Transverse colon (tissue), 4 donors: ENCODE results near the gene ITGAE. TPM values are rescaled to one million over a fixed set of nuclear protein-coding genes. Genes with fewer than 3 reads are reported as not detected.

Experiments
- DNase-seq: peaks from one replicate; pipeline ENCODE4 v3.0.0-alpha.2; 2019
- H3K27ac ChIP-seq, 4 donors: fragments of 200-600 bp; sonication (generic); 2 replicates each; pipeline ENCODE4 v1.5.1; 2016 to 2018; ENCODE audit warnings: inconsistent platforms in 4 of 4
- H3K27me3 ChIP-seq: fragments of 200-600 bp; sonication (generic); 2 replicates; pipeline ENCODE4 v1.5.1; 2017; ENCODE audit warnings: inconsistent platforms
- H3K36me3 ChIP-seq, 4 donors: fragments of 200-600 bp; sonication (generic); 2 replicates each; pipeline ENCODE4 v1.5.1; 2017 to 2019; ENCODE audit warnings: inconsistent platforms in 4 of 4
- H3K4me1 ChIP-seq, 4 donors: fragments of 200-600 bp; sonication (generic); 2 replicates each; pipeline ENCODE4 v1.5.1; 2017 to 2020; ENCODE audit warnings: inconsistent platforms in 4 of 4
- H3K4me3 ChIP-seq, 4 donors: fragments of 200-600 bp; sonication (generic); 1 replicate in 1 of 4; 2 replicates in 3 of 4; pipeline versions ENCODE4 v1.5.1 to v1.6.1; 2017 to 2019; ENCODE audit warnings: inconsistent platforms in 4 of 4
- H3K9me3 ChIP-seq, 2 donors: fragments of 200-600 bp; sonication (generic); 2 replicates each; pipeline ENCODE4 v1.5.1; 2017 to 2019; ENCODE audit warnings: inconsistent platforms in 2 of 2
- CTCF ChIP-seq, 5 experiments: fragments of 200-600 bp in 3 of 5; fragments of 450-650 bp in 2 of 5; sonication (generic) in 3 of 5; IDR thresholded peaks; 1 replicate in 2 of 5; 2 replicates in 3 of 5; pipeline ENCODE4 v1.5.1; 2016 to 2017; ENCODE audit warnings: antibody characterized with exemption in 5 of 5, inconsistent platforms in 3 of 5, mild to moderate bottlenecking in 2 of 5, moderate library complexity in 1 of 5
- EP300 ChIP-seq: sonication (generic); formaldehyde crosslinking; IDR thresholded peaks from one replicate; pipeline ENCODE4 v1.6.1; 2017; ENCODE audit warnings: antibody characterized with exemption, low read depth
- POLR2A ChIP-seq: fragments of 450-650 bp; IDR thresholded peaks from one replicate; pipeline ENCODE4 v1.6.1; 2016; ENCODE audit warnings: antibody characterized with exemption, mild to moderate bottlenecking, moderate library complexity
- POLR2AphosphoS5 ChIP-seq, 3 donors: sonication (generic); formaldehyde crosslinking; IDR thresholded peaks; one replicate each; pipeline ENCODE4 v1.6.1; 2016; ENCODE audit warnings: antibody characterized with exemption in 3 of 3
- WGBS, 2 donors: methylation state at CpG; one replicate each; pipeline ENCODE4 v1.1.5; 2018; ENCODE audit warnings: low coverage in 1 of 2; 5-methylcytosine and 5-hydroxymethylcytosine counted together
- in situ Hi-C, 4 donors: fragments of 200-750 bp; cut with MboI; loops; one replicate each; pipeline versions ENCODE4 v1.15.0 to v1.15.1; 2017; ENCODE audit warnings: low sequenced_read_pairs in 3 of 4, low pct_ligation_motif_present in 1 of 4, low pct_unique_long_range_greater_than_20kb in 1 of 4
- intact Hi-C: fragments of 100-400 bp; cut with DNase I; formaldehyde crosslinking; loops from one replicate; pipeline ENCODE4 v1.15.1; 2023; ENCODE audit warnings: low total_unique reads
- total RNA-seq, 4 donors: library from RNA; depleted of rRNA; stranded (reverse); fragments of >200 nt; gene quantifications; one replicate each; pipeline ENCODE4 v1.1.0, GENCODE V29; 2016

ITGAE gene
- total RNA-seq, 4 donors from 2014 or later, result 2.8 to 23.1 (median 14.5) TPM

- Histone ChIP-seq H3K4me1 (no peaks in the 10 kb centered on the region), H3K9me3 (no peaks in the 10 kb centered on the region), H3K27ac (no peak overlapping the region), H3K27me3 (peaks cover 22% of the 10 kb centered on the region), H3K4me3 (no peak overlapping the region), H3K36me3 (no peaks in the 10 kb centered on the region)
- TF ChIP-seq CTCF (IDR thresholded peaks at IDR 0.05) (no peak), POLR2A (no peak), POLR2AphosphoS5 (IDR thresholded peaks at IDR 0.05) (no peak), EP300 (no peak)
- intact Hi-C loops, result no loop called here
- in situ Hi-C loops, result no loop called here
- 35 to 40% methylated on average over 4 to 20 of the region's 20 CpGs for WGBS, 2 donors
- DNase-seq, result no peak
Measured at GRCh38 chr17:3679531-3680126, 121.4 kb downstream of the ITGAE start.

DNA sequence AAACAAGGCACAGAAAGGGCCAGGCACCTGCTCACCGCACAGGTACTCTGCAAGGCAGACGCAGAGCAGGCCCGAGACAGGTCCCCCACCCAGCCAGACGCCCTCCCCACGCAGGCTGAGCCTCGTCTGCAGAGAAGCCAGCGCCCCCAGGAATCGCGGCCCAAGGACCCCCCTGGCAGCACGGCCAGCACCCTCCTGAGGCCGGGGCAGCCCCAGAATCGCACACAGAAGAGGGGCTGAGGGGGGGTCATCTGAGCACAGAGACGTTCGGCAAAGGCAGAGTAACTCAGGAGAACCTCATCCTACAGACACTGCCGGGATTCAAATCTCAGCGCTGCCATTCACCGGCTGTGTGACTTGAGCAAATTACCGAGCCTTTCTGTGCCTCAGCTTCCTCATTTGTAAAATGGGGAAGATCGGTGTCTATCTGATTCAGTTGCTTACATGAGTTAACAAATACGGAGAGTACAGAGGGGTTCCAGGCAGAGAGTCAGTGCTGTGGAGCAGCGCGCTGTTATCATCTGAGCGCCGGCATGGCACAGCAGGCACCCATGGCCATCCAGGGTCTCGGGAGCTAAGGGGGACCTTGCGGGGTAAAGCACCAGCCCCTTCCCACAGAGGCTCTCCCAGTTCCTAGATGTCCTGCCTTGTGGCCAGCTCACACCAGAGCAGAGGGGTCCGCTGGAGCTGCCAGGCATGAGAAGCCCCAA is 122.0 kb downstream of the ITGAE start:
- Histone ChIP-seq H3K4me1 (no peaks in the 10 kb centered on the region), H3K36me3 (no peaks in the 10 kb centered on the region), H3K4me3 (no peak overlapping the region), H3K9me3 (no peaks in the 10 kb centered on the region), H3K27ac (no peak overlapping the region), H3K27me3 (peaks cover 16% of the 10 kb centered on the region)
- intact Hi-C loops, result no loop called here
- TF ChIP-seq POLR2A, result no peak
- no peak for TF ChIP-seq POLR2AphosphoS5 (IDR thresholded peaks at IDR 0.05)
- no peak for TF ChIP-seq CTCF (IDR thresholded peaks at IDR 0.05)
- TF ChIP-seq EP300, result no peak
- in situ Hi-C loops, result no loop called here
- DNase-seq, result no peak
- WGBS, 2 donors, result 80 to 86% methylated on average over 1 to 24 of the region's 27 CpGs

DNA sequence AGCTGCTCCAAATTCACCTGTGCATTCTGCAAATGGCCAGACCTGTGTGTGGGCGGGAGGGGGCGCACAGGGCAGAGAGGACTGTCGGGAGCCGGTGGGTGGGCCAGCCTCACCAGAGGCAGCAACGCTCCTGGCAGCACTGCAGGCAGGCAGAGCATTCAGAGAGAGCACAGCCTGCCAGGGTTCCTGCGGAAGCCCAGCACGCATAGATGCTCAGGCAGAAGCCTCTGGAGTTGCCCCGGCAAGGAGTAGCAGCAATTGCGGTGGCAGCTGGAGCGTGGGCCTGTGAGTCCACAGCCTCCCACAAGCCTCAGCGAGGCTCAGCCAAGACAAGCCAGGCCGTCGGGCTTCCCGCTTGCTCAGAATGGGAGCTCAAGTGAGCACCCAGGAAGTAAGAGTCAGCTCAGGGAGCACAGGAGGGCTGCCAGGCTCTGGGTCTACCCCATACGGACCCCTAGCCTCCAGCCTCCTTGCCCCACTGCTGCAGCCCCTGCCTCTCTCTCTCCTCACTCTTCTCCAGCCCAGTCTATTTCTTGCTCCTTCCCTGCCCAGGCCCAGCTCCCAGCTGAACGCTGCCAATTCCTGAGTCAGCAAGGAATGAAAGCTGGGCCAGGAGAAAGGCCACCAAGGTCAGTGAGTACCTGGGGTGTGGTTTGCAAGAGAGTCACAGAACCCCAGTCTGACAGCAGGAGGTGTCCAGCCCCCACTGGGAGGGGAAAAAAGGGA is 122.7 kb downstream of the ITGAE start:
- intact Hi-C loops, result no loop called here
- DNase-seq, result no peak
- 40 to 67% methylated on average over 1 to 16 of the region's 16 CpGs for WGBS, 2 donors

More for the DNA sequence above, 122.7 kb downstream of the ITGAE start:
- no peak overlapping the region for H3K27ac ChIP-seq
- H3K27me3 ChIP-seq, result peaks cover 12% of the 10 kb centered on the region
- TF ChIP-seq EP300 (no peak), POLR2AphosphoS5 (IDR thresholded peaks at IDR 0.05) (no peak), POLR2A (no peak), CTCF (IDR thresholded peaks at IDR 0.05) (no peak)
- H3K9me3 ChIP-seq, result no peaks in the 10 kb centered on the region
- no peaks in the 10 kb centered on the region for H3K4me1 ChIP-seq
- H3K36me3 ChIP-seq, result no peaks in the 10 kb centered on the region
- in situ Hi-C loops, result no loop called here
- H3K4me3 ChIP-seq, result no peak overlapping the region
